SU-DHL-6 (cell line): ENCODE measurements around the gene RSBN1L.

Experiments used
- EZH2phosphoT487 ChIP-seq: fragments of 200-600 bp; sonication (generic), shearing (Covaris generic); conservative IDR thresholded peaks from 2 replicates; pipeline ENCODE4 v1.6.1; 2018; ENCODE audit warnings: mild to moderate bottlenecking, antibody characterized with exemption, low read length, moderate library complexity, mixed read lengths
- TF ChIP-seq, protein P1 (sequence below): fragments of 200-600 bp; sonication (generic); IDR thresholded peaks from one replicate; pipeline ENCODE4 v1.5.1; 2017; ENCODE audit warnings: antibody characterized with exemption, mild to moderate bottlenecking, low read length, moderate library complexity; ENCODE audit not compliant: insufficient read depth, poor library complexity, severe bottlenecking

DNA sequence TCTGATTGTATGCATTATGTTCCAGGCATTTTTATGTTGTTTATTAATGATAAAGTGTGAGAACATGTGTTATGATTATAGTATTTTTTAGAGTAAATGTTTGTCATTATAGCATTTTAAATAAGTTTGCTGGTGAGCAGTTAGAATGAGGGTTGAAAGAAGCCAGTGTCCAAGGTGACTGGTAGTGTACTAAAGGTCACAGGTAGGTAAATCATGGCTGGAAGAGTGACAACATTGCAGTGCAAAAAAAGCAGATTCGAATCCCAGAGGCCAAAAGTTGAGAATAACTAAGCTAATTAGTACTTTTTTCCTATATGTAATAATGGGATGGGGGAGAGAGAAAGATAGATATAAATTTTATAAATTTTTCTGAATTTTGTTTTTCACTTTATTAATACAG lies 44.0 kb downstream of the RSBN1L start:
- TF ChIP-seq, protein P1, sequence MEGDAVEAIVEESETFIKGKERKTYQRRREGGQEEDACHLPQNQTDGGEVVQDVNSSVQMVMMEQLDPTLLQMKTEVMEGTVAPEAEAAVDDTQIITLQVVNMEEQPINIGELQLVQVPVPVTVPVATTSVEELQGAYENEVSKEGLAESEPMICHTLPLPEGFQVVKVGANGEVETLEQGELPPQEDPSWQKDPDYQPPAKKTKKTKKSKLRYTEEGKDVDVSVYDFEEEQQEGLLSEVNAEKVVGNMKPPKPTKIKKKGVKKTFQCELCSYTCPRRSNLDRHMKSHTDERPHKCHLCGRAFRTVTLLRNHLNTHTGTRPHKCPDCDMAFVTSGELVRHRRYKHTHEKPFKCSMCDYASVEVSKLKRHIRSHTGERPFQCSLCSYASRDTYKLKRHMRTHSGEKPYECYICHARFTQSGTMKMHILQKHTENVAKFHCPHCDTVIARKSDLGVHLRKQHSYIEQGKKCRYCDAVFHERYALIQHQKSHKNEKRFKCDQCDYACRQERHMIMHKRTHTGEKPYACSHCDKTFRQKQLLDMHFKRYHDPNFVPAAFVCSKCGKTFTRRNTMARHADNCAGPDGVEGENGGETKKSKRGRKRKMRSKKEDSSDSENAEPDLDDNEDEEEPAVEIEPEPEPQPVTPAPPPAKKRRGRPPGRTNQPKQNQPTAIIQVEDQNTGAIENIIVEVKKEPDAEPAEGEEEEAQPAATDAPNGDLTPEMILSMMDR: no peak
- TF ChIP-seq EZH2phosphoT487: no peak
